ENCODE results near the gene PTTG1IP.

- no peak for TF ChIP-seq POLR2A (IDR thresholded peaks at IDR 0.05)
- TF ChIP-seq CTCF (IDR thresholded peaks at IDR 0.05): no peak
Observed at GRCh38 chr21:44887126-44887806, 13.8 kb upstream of the PTTG1IP start.
